Stimulated activated CD4-positive, alpha-beta T cell treated with anti-CD3 and anti-CD28 coated beads, Interleukin-2, amount 100 ng/mL, for 24 hours (primary cell): ENCODE measurements around the gene HIF3A.
"Not testable (repeated sequence)": the region's sequence is repeated elsewhere in the genome, so short reads cannot be mapped to it uniquely, and the experiment has no call there.

Experiments used
- DNase-seq, 2 donors: peaks; one replicate each; pipeline ENCODE4 v3.0.0-alpha.2; 2020

HIF3A gene

DNA sequence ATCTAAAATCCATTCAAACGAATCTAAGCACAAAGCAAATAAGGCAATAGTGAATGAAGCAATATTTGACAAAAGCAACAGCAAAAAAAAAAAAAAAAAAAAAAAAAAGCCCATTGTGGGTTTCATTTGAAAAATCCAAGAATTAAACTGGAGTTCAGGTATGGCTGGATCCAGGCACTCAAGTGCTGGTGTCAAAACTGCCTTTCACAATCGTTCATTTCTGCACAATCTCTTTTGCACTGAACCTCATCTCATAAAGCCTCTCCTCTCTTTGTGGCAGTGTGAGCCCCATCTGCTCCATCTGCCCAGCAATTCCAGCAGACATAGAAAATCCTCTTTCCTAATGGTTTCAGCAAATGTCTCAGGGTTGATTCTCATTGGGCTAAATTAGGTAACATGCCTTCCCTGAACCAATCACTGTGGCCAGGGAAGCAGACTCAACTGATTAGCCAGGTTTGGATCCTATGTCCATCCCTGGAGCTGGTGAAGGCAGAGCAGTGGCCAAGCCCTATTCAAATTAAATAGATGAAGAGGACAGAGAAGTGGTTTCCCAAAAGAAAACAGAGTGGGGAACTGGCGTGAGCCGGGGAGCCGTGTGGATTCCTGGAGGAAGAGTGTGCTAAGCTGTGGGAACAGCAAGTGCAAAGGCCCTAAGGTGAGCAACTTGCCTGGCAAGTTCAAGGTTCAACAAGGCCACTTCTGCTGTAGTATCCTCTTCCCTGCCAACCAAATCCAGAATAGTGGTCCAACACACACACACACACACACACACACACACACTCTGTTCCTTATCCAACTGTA, 1.2 kb upstream of the HIF3A start:
- DNase-seq, result no peak

- DNase-seq, result no peak
Observed at GRCh38 chr19:46296202-46296480, 701 bp upstream of the HIF3A start.

DNA sequence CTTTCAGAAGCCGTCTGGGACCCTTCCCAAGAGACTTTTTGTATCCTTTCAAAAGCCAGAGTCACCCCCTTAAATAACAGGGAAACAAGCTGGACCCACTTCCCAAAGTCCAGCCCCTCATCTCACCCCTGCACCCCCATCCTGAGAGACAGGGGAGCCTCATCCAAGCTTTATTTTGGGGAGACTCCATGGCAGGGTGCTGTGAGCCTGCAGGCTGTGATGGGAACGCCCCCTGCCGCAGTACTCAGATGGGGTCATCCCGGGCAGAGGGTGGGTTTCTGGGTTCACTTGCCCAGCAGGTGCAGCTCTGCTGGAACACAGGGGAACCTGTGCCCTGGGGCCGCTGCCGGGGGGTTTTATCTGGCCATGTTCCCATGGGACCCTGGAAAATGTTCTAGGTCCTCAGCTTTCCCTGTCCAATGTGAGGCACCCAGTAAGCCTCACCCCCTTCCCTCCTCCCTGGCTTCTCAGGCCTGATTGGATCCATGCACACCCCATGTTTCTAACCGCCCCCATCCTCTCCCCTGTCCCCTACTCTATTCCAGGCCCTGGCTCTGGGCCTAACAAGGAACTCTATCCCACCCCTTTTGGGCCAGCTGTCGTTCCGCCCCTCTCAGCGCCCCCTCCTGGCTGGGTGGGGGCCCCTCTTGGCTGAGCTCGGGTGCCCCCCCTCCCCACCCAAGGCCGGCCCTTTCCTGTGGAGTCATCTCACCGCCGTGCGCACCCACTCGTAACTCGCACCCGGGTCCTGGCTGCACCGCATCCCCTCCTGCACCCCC, 1.0 kb downstream of the HIF3A start:
- DNase-seq, result no peak

- no peak for DNase-seq
Observed at GRCh38 chr19:46298479-46299003, 1.7 kb downstream of the HIF3A start.

GRCh38 chr19:46299004-46299509, 2.2 kb downstream of the HIF3A start:
- no peak for DNase-seq

DNA sequence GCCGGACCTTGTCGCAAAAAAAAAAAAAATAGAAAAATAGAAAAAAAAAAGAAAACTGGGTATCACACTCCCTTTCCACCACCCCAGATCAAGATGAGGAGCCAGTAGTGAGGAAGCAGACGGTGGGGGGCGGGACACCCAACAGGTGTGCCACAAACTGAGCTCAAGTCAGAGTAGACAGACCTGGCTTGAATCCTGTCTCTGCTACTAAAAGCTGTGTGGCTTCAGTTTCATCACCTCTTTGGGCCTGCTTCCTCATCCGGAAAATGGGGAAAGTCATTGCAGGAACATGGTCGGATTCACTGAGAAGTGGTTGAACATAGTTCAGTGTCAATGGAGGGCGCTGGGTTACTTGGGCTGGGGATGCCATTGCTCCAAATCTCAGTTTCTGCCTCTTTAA, 2.9 kb downstream of the HIF3A start:
- DNase-seq, result no peak

DNA sequence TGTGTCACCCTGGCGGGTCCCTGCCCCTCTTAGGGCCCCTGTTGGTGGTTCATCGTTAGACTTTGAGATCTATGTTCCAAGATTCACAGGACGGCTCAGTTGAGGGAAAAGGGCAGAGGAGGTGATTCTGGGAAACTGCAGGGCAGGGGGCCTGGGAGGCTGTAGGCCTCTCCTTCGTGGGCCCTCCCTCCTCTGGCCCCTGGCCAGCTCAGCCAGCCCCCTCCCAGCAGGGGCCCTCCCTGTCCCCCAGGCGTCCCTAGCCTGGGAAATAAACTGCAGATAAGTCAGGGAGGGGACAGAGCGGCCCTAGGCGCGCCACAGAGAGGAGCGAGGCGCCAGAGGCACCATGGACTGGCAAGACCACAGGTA, 6.5 kb downstream of the HIF3A start:
- DNase-seq, result no peak

DNA sequence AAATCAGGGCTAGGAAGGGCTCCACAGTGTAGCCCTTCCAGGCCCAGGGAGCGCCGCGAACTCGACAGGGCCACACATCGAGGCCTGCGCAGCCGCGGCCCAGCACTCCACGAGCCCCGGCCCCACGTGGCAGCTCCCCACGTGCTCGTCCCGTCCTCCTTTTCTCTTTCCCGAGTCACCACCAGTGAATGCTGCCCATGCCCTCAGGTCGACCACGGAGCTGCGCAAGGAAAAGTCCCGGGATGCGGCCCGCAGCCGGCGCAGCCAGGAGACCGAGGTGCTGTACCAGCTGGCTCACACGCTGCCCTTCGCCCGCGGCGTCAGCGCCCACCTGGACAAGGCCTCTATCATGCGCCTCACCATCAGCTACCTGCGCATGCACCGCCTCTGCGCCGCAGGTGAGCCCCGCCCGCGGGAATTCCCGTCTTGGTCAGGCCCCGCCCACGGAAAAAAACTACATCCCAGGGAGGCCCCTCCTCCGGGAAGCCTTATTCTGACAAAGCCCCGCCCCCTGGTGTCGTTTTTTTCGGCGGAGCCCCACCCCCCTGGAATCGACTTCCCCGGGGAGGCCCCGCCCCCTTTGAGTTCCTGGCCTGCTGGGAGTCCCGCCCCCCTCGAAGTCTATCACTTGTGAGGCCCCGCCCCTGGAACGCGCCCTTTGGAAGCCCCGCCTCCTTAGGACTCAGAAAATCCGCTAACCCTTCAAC, 7.0 kb downstream of the HIF3A start:
- peak in 1 of 2 donors; percentile 7 for DNase-seq

DNA sequence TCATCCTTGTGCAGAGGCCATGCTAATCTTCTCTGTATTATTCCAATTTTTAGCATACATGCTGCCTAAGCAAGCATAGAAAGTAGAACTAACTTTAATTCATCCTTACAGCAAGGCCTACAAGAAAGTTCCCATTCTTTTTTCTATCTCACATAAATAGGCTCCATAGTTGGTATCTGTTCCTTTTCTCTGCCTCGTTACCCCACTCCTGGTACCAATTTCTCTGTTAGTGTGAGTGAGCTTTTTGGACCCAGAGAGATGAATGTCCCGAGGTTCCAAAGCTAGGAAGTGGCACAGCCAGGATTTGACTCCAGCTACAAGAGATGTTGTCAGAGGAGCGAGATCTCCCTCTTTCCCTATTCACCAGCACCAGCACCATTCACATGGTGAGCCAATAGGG, 9.7 kb downstream of the HIF3A start:
- DNase-seq, result no peak

DNA sequence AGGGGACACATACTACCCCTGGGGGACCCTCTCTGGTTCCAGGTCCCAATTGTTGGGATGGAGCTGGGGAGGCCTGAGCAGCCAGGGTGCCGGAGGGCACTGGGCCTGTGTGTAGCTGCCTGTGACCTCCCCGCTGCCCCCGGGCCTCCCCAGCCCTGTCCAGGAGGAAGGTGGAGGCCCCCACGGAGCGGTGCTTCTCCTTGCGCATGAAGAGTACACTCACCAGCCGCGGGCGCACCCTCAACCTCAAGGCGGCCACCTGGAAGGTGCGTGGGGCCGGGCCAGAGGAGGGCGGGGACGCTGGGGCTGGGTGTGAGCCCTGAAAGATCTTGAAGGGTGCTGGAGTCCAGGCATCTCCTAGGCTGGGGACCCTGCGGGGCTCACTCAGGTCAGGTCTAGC, 11.7 kb downstream of the HIF3A start:
- DNase-seq, result no peak

GRCh38 chr19:46309056-46309455, 12.2 kb downstream of the HIF3A start:
- DNase-seq, result no peak

DNA sequence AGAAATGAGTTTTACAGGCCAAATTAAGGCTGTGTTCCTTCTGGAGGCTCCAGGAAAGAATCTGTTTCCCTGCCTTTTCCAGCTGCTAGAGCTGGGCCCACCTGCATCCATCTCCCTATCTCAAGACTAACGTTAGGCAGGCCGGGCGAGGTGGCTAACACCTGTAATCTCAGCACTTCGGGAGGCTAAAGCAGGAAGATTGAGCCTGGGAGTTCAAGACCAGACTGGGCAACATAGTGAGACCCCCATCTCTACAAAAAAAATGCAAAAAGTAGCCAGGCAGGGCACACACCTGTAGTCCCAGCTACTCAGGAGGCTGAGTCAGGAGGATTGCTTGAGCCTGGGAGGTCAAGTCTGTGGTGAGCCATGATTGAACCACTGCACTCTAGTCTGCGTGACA, 14.6 kb downstream of the HIF3A start:
- no peak for DNase-seq

GRCh38 chr19:46313540-46314469, 17.0 kb downstream of the HIF3A start:
- DNase-seq, result not testable (repeated sequence)

DNA sequence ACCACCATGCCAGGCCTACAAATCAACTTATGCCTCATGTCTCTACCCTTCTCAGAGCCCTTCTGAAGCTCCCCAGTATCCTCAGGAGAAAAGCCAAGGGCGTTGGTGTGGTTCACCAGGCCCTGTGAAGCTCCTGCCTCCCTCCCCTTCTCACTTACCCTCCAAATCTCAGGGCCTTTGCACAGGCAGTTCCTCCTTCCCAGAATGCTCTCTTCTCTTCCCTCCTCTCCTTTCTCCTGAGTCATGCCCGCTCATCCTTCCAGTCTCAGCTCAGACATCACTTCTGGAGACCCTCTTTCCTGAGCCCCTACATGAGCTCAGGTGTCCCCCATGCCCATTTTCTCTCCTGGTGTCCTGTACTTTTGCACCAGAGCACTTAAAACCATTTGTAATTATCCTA, 20.5 kb downstream of the HIF3A start:
- no peak for DNase-seq

DNA sequence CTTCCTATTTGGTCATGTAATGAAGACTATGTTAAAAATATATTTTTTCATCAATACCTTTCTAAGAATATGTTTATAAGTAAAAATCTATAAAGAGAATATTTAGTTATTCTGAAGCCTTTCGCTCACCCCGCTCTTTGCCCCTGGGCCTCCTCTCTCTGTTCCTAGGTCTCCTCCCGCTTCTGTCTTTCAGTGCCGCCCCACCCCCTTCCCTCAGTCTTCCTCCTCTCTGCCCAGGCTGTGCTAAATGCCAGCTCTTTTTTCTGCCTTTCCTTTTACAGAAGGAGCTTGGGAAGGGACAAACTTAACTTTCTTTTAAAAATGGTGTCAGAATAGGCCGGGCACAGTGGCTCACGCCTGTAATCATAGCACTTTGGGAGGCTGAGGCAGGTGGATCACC, 22.8 kb downstream of the HIF3A start:
- no peak for DNase-seq

GRCh38 chr19:46320559-46320958, 23.7 kb downstream of the HIF3A start:
- DNase-seq, result no peak

DNA sequence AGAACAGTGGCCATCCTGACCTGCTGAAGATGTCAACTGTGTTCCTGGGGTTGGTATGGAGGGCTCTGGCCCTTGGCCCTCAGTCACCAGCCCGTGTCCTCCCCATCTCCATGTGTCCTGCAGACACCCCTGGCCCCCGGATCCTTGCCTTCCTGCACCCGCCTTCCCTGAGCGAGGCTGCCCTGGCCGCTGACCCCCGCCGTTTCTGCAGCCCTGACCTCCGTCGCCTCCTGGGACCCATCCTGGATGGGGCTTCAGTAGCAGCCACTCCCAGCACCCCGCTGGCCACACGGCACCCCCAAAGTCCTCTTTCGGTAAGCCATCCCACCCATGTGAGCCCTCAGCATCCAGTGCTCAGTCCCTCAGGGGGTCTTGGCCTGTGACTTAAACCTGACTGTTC, 24.8 kb downstream of the HIF3A start:
- no peak for DNase-seq

DNA sequence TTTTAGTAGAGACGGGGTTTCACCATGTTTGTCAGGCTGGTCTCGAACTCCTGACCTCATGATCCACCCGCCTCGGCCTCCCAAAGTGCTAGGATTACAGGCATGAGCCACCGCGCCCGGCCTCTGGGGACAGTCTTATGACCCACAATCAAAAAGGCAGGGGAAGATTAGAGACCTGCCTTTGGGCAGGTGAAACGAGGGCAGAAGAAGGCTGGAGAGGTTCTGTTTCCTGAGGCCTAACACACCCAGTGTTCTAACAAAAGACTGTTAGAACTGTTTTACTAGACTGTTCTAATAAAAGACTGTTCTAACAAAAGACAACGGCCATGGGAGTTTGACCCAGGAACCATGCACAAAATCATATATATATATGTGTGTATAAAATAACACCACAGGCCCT, 26.4 kb downstream of the HIF3A start:
- DNase-seq, result not testable (repeated sequence)

- DNase-seq, result no peak
Observed at GRCh38 chr19:46324277-46324676, 27.4 kb downstream of the HIF3A start.

- no peak for DNase-seq
Observed at GRCh38 chr19:46326608-46327007, 29.8 kb downstream of the HIF3A start.

DNA sequence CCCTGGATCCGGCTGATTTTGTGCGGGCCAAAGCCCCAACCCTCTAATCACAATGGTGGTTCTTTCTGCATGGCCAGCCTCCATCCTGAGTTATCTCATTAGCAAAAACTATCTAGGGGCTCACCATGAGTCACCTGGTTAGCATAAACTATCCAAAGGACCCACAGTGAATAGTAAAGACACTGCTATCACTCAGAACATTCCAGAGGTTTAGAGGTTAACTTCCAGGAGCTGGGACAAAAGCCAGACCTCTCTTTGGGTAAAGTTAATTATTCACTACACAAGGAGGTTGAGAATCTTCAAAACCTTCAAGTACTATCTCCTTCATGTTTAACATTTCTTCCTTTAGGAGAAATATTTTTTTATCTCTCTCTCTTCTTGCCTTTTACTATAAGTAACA, 31.2 kb downstream of the HIF3A start:
- DNase-seq, result no peak

GRCh38 chr19:46330319-46330918, 33.6 kb downstream of the HIF3A start:
- DNase-seq, result no peak
